ENCODE measurements around the gene SNX10.

Gene SNX10

DNA sequence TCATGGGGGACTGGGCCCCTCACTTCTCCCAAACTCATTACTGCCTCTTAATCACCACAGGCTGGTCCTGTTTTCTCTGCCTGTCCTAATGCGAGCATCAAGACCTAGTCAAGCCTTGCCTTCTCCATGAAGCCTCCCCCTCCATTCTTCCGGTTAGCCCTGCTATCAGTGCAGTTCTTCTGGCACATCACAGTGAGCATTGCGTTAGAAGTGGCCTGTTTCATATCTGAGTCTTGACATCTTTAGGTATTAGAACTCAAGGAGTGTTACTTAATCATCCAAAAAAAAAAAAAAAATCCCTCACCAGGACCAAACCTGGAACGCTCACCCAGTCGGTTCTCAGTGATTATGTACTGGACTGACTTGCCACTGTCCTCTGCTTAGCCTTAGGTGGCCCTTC lies 17.4 kb downstream of the SNX10 start:
- no peak for DNase-seq (ENCODE audit: extremely low read depth, low read depth)
- no peak for TF ChIP-seq CTCF (IDR thresholded peaks at IDR 0.05; ENCODE audit: low read depth, low read length)

DNA sequence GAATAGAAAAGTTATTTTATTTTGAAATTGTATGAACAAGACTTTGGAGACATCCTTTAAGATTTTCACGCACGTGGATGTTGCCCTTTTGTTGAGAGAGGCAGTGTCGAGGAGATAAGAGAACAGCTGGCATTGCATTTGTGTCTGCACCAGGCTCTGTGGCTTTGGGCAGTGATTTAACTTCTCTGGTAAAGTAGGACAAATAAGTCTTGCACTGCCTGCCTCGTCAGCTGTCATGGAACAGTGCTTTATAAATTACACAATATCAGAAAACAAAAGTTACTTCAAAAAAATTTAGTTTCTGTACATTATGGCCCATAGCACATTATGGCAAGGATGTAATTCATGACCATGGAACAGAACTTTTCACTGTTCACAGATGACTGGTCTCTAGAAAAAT lies 20.1 kb downstream of the SNX10 start:
- no peak for DNase-seq (ENCODE audit: extremely low read depth, low read depth)
- no peak for TF ChIP-seq CTCF (IDR thresholded peaks at IDR 0.05; ENCODE audit: low read depth, low read length)

- DNase-seq (ENCODE audit: extremely low read depth, low read depth) = no peak
- TF ChIP-seq CTCF (IDR thresholded peaks at IDR 0.05; ENCODE audit: low read depth, low read length) = no peak
Measured at GRCh38 chr7:26317211-26317610, 25.5 kb downstream of the SNX10 start.

GRCh38 chr7:26318921-26319320 lies 27.3 kb downstream of the SNX10 start:
- no peak for TF ChIP-seq CTCF (IDR thresholded peaks at IDR 0.05; ENCODE audit: low read depth, low read length)
- DNase-seq (ENCODE audit: extremely low read depth, low read depth) = no peak

- TF ChIP-seq CTCF (IDR thresholded peaks at IDR 0.05; ENCODE audit: low read depth, low read length) = no peak
- no peak for DNase-seq (ENCODE audit: extremely low read depth, low read depth)
Measured at GRCh38 chr7:26319636-26320035, 28.0 kb downstream of the SNX10 start.

GRCh38 chr7:26320878-26321277 lies 29.2 kb downstream of the SNX10 start:
- no peak for DNase-seq (ENCODE audit: extremely low read depth, low read depth)
- TF ChIP-seq CTCF (IDR thresholded peaks at IDR 0.05; ENCODE audit: low read depth, low read length) = no peak

DNA sequence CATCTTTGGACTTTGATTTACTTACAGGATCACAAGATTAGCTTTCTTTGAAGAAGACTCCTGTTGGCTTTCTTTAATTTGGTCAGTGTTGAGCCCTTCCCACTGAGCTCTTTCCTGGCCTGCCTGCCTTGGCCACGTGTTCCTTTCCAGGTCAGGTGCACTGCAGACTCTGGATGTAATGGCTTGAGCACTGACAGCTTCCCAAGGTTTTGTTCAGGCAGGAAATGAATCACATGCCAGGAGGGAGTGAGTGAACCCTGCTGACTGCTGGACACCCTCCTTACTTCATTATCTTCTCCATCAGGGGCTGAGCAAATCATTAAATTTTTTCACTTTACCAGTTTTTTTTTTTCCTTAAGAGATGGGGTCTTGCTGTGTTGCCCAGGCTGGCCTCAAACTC lies 29.8 kb downstream of the SNX10 start:
- no peak for DNase-seq (ENCODE audit: extremely low read depth, low read depth)
- no peak for TF ChIP-seq CTCF (IDR thresholded peaks at IDR 0.05; ENCODE audit: low read depth, low read length)

Measured in AG09319 (cell line).